Karpas-422 (cell line): Measurements from ENCODE around the gene CALM1. TPM values are rescaled to one million over a fixed set of nuclear protein-coding genes. Genes with fewer than 3 reads are reported as not detected.
A peak's percentile ranks its signal among the peaks of the same experiment; 100 is the strongest.
"Not testable (repeated sequence)": the region's sequence is repeated elsewhere in the genome, so short reads cannot be mapped to it uniquely, and the experiment has no call there.

Experiments used
- DNase-seq: peaks from one replicate; pipeline ENCODE4 v3.0.0-alpha.2; 2015
- H2AFZ ChIP-seq: fragments of 200-600 bp; sonication (generic); 2 replicates; pipeline ENCODE4 v1.6.1; 2014; ENCODE audit warnings: antibody characterized with exemption, low read length, mixed read lengths
- H3K27ac ChIP-seq: fragments of 200-600 bp; sonication (generic); 2 replicates; pipeline ENCODE4 v1.5.1; 2014; ENCODE audit warnings: mild to moderate bottlenecking, low read length, moderate library complexity
- H3K27me3 ChIP-seq: fragments of 200-600 bp; sonication (generic); 2 replicates; pipeline ENCODE4 v1.6.1; 2014; ENCODE audit warnings: low read length, mixed read lengths
- H3K36me3 ChIP-seq: fragments of 200-600 bp; sonication (generic); 2 replicates; pipeline ENCODE4 v1.6.1; 2014; ENCODE audit warnings: low read length, mixed read lengths; ENCODE audit not compliant: insufficient read depth
- H3K4me1 ChIP-seq: fragments of 200-600 bp; sonication (generic); 2 replicates; pipeline ENCODE4 v1.6.1; 2014; ENCODE audit warnings: mild to moderate bottlenecking, low read length, mixed read lengths
- H3K4me2 ChIP-seq: fragments of 200-600 bp; sonication (generic); 2 replicates; pipeline ENCODE4 v1.6.1; 2014; ENCODE audit warnings: low read length, low read depth, mild to moderate bottlenecking; ENCODE audit not compliant: poor library complexity, severe bottlenecking
- H3K4me3 ChIP-seq: fragments of 200-600 bp; sonication (generic); 2 replicates; pipeline ENCODE4 v1.5.1; 2014; ENCODE audit warnings: mild to moderate bottlenecking, antibody characterized with exemption, low read length, mixed read lengths
- H3K79me2 ChIP-seq: fragments of 200-600 bp; sonication (generic); 2 replicates; pipeline ENCODE4 v1.6.1; 2014; ENCODE audit warnings: mild to moderate bottlenecking, low read length, mixed read lengths
- H3K9ac ChIP-seq: fragments of 200-600 bp; sonication (generic); 2 replicates; pipeline ENCODE4 v1.6.0; 2014; ENCODE audit warnings: low read length
- H3K9me2 ChIP-seq: fragments of 200-600 bp; sonication (generic), shearing (Covaris generic); replicated peaks from 2 replicates; pipeline ENCODE4 v1.6.0; 2014; ENCODE audit warnings: mild to moderate bottlenecking, low read length, moderate library complexity; ENCODE audit not compliant: insufficient read depth
- H3K9me3 ChIP-seq: fragments of 300-700, 200-600 bp; sonication (generic); 2 replicates; pipeline ENCODE4 v1.6.1; 2014; ENCODE audit warnings: low read length, mixed read lengths
- H4K20me1 ChIP-seq: fragments of 200-600 bp; sonication (generic); 2 replicates; pipeline ENCODE4 v1.6.1; 2014; ENCODE audit warnings: mild to moderate bottlenecking, antibody characterized with exemption, low read length, low read depth; ENCODE audit not compliant: insufficient read depth
- total RNA-seq: library from RNA; depleted of rRNA; stranded (reverse); fragments of >200 nt; shearing (Covaris generic); gene quantifications from 2 replicates; pipeline ENCODE4 v1.2.3, GENCODE V29; 2014; ENCODE audit warnings: low replicate concordance

Gene CALM1
- total RNA-seq, 1 experiment from 2014 or later: 724 TPM

- DNase-seq: no peak
- Histone ChIP-seq H3K27ac (no peak overlapping the region), H3K4me3 (no peak overlapping the region), H3K4me1 (peaks cover 17% of the 10 kb centered on the region), H3K9me3 (no peaks in the 10 kb centered on the region), H3K27me3 (no peaks in the 10 kb centered on the region), H3K9me2 (no peaks in the 10 kb centered on the region), H3K79me2 (no peaks in the 10 kb centered on the region), H4K20me1 (no peaks in the 10 kb centered on the region), H3K9ac (no peak overlapping the region), H3K4me2 (no peak overlapping the region), H3K36me3 (no peaks in the 10 kb centered on the region), H2AFZ (no peak overlapping the region)
Observed at GRCh38 chr14:90387206-90387760, 9.5 kb upstream of the CALM1 start.

GRCh38 chr14:90388437-90388836 is 8.4 kb upstream of the CALM1 start:
- H3K36me3 ChIP-seq: no peaks in the 10 kb centered on the region
- H3K9me2 ChIP-seq: no peaks in the 10 kb centered on the region
- no peak overlapping the region for H2AFZ ChIP-seq
- peaks cover 13% of the 10 kb centered on the region for H3K4me1 ChIP-seq
- H3K9me3 ChIP-seq: no peaks in the 10 kb centered on the region
- H3K79me2 ChIP-seq: no peaks in the 10 kb centered on the region
- no peak overlapping the region for H3K9ac ChIP-seq
- no peak for DNase-seq
- H3K27me3 ChIP-seq: no peaks in the 10 kb centered on the region
- H4K20me1 ChIP-seq: no peaks in the 10 kb centered on the region
- no peak overlapping the region for H3K27ac ChIP-seq
- H3K4me3 ChIP-seq: no peak overlapping the region
- H3K4me2 ChIP-seq: no peak overlapping the region

GRCh38 chr14:90388982-90389381 is 7.8 kb upstream of the CALM1 start:
- Histone ChIP-seq H3K79me2 (no peaks in the 10 kb centered on the region), H3K9me2 (no peaks in the 10 kb centered on the region), H4K20me1 (no peaks in the 10 kb centered on the region), H3K9me3 (no peaks in the 10 kb centered on the region), H3K9ac (no peak overlapping the region), H3K36me3 (no peaks in the 10 kb centered on the region), H3K27me3 (no peaks in the 10 kb centered on the region), H3K4me3 (no peak overlapping the region), H3K27ac (no peak overlapping the region), H3K4me2 (no peak overlapping the region), H3K4me1 (peaks cover 8% of the 10 kb centered on the region), H2AFZ (no peak overlapping the region)
- DNase-seq: no peak

- Histone ChIP-seq H3K27ac (no peak overlapping the region), H3K27me3 (no peaks in the 10 kb centered on the region), H3K4me2 (no peak overlapping the region), H2AFZ (no peak overlapping the region), H3K9me2 (no peaks in the 10 kb centered on the region), H3K36me3 (no peaks in the 10 kb centered on the region), H3K79me2 (peaks cover 17% of the 10 kb centered on the region), H3K4me1 (peaks cover 13% of the 10 kb centered on the region), H3K9ac (no peak overlapping the region), H3K4me3 (no peak overlapping the region), H4K20me1 (peaks cover 13% of the 10 kb centered on the region), H3K9me3 (no peaks in the 10 kb centered on the region)
- no peak for DNase-seq
Observed at GRCh38 chr14:90393966-90394365, 2.9 kb upstream of the CALM1 start.

- H3K36me3 ChIP-seq, DNase-seq, H3K9me3 ChIP-seq, H3K4me3 ChIP-seq, H3K4me2 ChIP-seq, H3K9me2 ChIP-seq, H3K9ac ChIP-seq, H3K27me3 ChIP-seq, H3K27ac ChIP-seq, H2AFZ ChIP-seq: not testable (repeated sequence)
- Histone ChIP-seq H4K20me1 (peaks cover 20% of the 10 kb centered on the region), H3K79me2 (peaks cover 25% of the 10 kb centered on the region), H3K4me1 (peaks cover 20% of the 10 kb centered on the region)
Observed at GRCh38 chr14:90394782-90395181, 2.0 kb upstream of the CALM1 start.

GRCh38 chr14:90397425-90398314 is 841 bp downstream of the CALM1 start:
- Histone ChIP-seq H3K9ac (peak overlapping the region; percentile 88), H3K27me3 (no peaks in the 10 kb centered on the region), H3K4me3 (peak overlapping the region; percentile 78), H3K4me1 (peaks cover 24% of the 10 kb centered on the region), H3K27ac (peak overlapping the region; percentile 73), H3K36me3 (peaks cover 29% of the 10 kb centered on the region), H3K4me2 (peak overlapping the region; percentile 79), H3K9me3 (no peaks in the 10 kb centered on the region), H3K9me2 (no peaks in the 10 kb centered on the region), H3K79me2 (peaks cover 42% of the 10 kb centered on the region), H4K20me1 (peaks cover 49% of the 10 kb centered on the region), H2AFZ (no peak overlapping the region; the same call in 1 of the 2 replicates)
- DNase-seq: peak; percentile 86

GRCh38 chr14:90398315-90398839 is 1.5 kb downstream of the CALM1 start:
- Histone ChIP-seq H2AFZ (no peak overlapping the region; the same call in 1 of the 2 replicates), H3K9me2 (no peaks in the 10 kb centered on the region), H3K27me3 (no peaks in the 10 kb centered on the region), H3K27ac (peak overlapping the region; percentile 54), H3K4me2 (peak overlapping the region; percentile 78), H3K36me3 (peaks cover 36% of the 10 kb centered on the region), H3K9ac (peak overlapping the region; percentile 88), H3K4me1 (peaks cover 24% of the 10 kb centered on the region), H4K20me1 (peaks cover 56% of the 10 kb centered on the region), H3K79me2 (peaks cover 42% of the 10 kb centered on the region), H3K4me3 (peak overlapping the region; percentile 78), H3K9me3 (no peaks in the 10 kb centered on the region)
- peak; percentile 85 for DNase-seq

GRCh38 chr14:90398841-90399540 is 2.2 kb downstream of the CALM1 start:
- Histone ChIP-seq H3K9me3 (no peaks in the 10 kb centered on the region), H3K4me3 (peak overlapping the region; percentile 78), H3K79me2 (peaks cover 42% of the 10 kb centered on the region), H3K27me3 (no peaks in the 10 kb centered on the region), H3K4me2 (peak overlapping the region; percentile 78), H3K36me3 (peaks cover 43% of the 10 kb centered on the region), H3K27ac (peak overlapping the region; percentile 54), H3K9me2 (no peaks in the 10 kb centered on the region), H3K4me1 (peaks cover 24% of the 10 kb centered on the region), H4K20me1 (peaks cover 61% of the 10 kb centered on the region), H3K9ac (peak overlapping the region; percentile 88), H2AFZ (no peak overlapping the region)
- peak; percentile 52 for DNase-seq
